Stimulated activated naive CD8-positive, alpha-beta T cell treated with anti-CD3 and anti-CD28 coated beads, Interleukin-15, Interleukin-2, amounts not matched to agents 100 ng/mL and 50 ng/mL, for 24 hours (primary cell): Measurements from ENCODE around the gene DIP2A.
A peak's percentile ranks its signal among the peaks of the same experiment; 100 is the strongest.

ENCODE experiments used
- H3K27ac Mint-ChIP-seq: one replicate; pipeline ENCODE4 v1.8.0; 2021; ENCODE audit warnings: mild to moderate bottlenecking, mixed read lengths
- H3K27me3 Mint-ChIP-seq: one replicate; pipeline ENCODE4 v1.8.0; 2021; ENCODE audit warnings: mixed read lengths
- H3K36me3 Mint-ChIP-seq: one replicate; pipeline ENCODE4 v1.8.0; 2021; ENCODE audit warnings: low read depth, mixed read lengths
- H3K4me1 Mint-ChIP-seq: one replicate; pipeline ENCODE4 v1.8.0; 2021; ENCODE audit warnings: low read depth, mixed read lengths
- H3K4me3 Mint-ChIP-seq: one replicate; pipeline ENCODE4 v1.8.0; 2021; ENCODE audit warnings: mild to moderate bottlenecking, mixed read lengths
- H3K9me3 Mint-ChIP-seq: one replicate; pipeline ENCODE4 v1.8.0; 2021; ENCODE audit warnings: mixed read lengths

The DIP2A gene, protein sequence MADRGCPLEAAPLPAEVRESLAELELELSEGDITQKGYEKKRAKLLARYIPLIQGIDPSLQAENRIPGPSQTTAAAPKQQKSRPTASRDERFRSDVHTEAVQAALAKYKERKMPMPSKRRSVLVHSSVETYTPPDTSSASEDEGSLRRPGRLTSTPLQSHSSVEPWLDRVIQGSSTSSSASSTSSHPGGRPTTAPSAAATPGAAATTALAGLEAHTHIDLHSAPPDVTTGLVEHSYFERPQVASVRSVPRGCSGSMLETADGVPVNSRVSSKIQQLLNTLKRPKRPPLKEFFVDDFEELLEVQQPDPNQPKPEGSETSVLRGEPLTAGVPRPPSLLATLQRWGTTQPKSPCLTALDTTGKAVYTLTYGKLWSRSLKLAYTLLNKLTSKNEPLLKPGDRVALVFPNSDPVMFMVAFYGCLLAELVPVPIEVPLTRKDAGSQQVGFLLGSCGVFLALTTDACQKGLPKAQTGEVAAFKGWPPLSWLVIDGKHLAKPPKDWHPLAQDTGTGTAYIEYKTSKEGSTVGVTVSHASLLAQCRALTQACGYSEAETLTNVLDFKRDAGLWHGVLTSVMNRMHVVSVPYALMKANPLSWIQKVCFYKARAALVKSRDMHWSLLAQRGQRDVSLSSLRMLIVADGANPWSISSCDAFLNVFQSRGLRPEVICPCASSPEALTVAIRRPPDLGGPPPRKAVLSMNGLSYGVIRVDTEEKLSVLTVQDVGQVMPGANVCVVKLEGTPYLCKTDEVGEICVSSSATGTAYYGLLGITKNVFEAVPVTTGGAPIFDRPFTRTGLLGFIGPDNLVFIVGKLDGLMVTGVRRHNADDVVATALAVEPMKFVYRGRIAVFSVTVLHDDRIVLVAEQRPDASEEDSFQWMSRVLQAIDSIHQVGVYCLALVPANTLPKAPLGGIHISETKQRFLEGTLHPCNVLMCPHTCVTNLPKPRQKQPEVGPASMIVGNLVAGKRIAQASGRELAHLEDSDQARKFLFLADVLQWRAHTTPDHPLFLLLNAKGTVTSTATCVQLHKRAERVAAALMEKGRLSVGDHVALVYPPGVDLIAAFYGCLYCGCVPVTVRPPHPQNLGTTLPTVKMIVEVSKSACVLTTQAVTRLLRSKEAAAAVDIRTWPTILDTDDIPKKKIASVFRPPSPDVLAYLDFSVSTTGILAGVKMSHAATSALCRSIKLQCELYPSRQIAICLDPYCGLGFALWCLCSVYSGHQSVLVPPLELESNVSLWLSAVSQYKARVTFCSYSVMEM (N-terminal part only)

DNA sequence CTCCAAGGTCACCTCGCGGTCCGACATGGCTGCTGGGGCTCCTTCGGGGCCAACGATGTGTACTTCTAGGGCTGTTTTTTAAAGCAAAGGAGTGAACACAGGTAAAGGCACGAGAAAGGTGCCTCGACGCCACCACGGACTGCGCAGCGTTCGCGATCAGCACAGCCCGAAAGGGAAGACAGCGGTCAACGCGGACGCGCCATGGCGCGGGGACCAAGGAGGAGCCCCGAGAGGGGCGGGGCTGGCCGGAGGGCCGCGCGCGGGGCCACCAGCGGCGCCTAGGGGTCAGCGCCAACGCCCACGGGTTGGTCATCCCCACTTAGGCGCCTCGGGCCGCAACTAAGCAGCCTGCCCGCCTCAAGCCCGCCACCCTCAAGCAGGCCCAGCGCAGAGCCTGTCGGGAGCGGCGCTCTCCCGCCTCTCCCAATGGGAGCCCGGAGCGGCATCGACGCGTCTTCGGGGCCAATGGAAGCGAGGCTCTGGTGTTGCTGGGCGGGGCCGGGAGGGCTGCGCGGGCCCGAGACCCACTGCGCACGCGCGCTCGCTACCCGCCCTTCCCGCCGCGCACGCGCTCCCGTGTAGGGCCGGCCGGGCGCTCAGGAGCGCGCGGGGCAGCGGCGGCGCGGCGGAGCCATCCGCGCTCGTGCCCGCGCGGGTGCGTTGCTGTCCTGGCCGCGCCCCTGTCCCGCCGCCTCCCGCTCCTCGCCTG lies at the start of gene DIP2A:
Gene DIP2A, plus strand, starts transcription at position 577 of the 709 bp plus-strand sequence. CDS start 241 bp downstream, outside the sequence.
- Mint-ChIP-seq H3K9me3 (no peaks in the 10 kb centered on the region), H3K27me3 (no peaks in the 10 kb centered on the region), H3K27ac (peak within 1 kb of the TSS; percentile 94)

DNA sequence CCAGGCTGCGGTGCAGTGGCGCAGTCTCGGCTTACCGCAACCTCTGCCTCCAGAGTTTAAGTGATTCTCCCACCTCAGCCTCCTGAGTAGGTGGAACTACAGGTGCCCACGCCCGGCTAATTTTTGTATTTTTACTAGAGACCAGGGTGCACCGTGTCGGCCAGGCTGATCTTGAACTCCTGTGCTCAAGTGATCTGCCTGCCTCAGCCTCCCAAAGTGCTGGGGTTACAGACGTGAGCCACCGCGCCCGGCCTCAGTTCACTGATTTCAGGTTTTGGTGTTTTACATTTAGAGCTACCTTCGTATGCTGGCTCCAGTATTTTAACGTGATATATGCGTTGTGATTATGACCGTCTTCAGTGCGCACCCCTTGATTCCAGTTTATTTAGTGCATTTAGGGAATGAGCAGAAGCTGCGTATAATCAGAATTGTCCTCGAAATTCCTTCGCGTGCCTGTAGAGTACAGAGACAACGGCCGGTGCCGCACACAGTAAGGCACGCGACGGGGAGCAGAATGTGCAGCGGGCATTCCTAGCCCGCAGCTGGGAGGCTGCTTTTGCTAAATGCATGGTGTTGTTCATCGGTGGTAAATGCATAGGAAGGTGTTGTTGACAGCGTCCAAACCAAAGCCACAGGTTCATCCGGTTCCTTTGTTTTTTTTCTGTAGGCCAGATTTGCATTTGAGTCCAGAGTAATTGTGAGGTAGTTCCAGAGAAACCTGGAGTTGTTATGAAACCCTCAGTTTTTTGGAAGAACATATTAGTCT lies 48.9 kb upstream of the DIP2A start:
- Mint-ChIP-seq H3K4me1 (no peaks in the 10 kb centered on the region), H3K4me3 (no peak overlapping the region), H3K27me3 (no peaks in the 10 kb centered on the region), H3K36me3 (peaks cover 16% of the 10 kb centered on the region), H3K27ac (no peak overlapping the region), H3K9me3 (no peaks in the 10 kb centered on the region)

More for the DNA sequence above, at the start of gene DIP2A:
- peak within 1 kb of the TSS; percentile 98 for H3K4me3 Mint-ChIP-seq
- H3K4me1 Mint-ChIP-seq: peaks cover 48% of the 10 kb centered on the region
- H3K36me3 Mint-ChIP-seq: peaks cover 42% of the 10 kb centered on the region

DNA sequence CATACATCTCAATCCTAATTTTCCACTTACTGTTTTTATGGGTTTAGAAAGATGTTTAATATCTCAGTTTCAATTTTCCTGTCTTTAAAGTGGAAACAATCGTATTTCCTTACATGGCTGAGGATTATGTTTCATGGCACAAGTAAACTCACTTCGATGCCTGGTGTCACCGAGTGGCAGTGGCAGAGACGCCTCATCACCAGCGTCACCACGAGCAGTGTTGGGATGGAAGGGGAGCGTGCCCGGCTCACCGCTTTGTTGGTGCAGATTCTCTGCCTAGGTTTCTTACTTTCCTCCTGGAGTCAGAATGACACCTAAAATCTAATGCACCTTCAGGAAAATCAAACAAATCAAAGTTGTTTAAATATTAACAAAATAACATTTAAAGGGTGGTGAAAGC lies 48.2 kb upstream of the DIP2A start:
- Mint-ChIP-seq H3K9me3 (no peaks in the 10 kb centered on the region), H3K36me3 (peaks cover 16% of the 10 kb centered on the region), H3K4me1 (no peaks in the 10 kb centered on the region), H3K27ac (no peak overlapping the region), H3K27me3 (no peaks in the 10 kb centered on the region), H3K4me3 (no peak overlapping the region)

DNA sequence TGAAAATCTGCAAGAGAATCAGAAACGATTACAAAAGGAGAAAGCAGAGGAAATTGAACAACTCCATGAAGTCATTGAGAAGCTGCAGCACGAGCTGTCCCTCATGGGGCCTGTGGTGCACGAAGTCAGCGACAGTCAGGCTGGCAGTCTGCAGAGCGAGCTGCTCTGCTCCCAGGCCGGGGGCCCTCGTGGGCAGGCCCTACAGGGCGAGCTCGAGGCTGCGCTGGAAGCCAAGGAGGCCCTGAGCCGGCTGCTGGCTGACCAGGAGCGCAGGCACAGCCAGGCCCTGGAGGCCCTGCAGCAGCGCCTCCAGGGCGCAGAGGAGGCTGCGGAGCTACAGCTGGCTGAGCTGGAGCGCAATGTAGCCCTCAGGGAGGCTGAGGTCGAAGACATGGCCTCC lies 47.5 kb upstream of the DIP2A start:
- H3K9me3 Mint-ChIP-seq: no peaks in the 10 kb centered on the region
- no peaks in the 10 kb centered on the region for H3K4me1 Mint-ChIP-seq
- no peak overlapping the region for H3K4me3 Mint-ChIP-seq
- H3K36me3 Mint-ChIP-seq: peaks cover 23% of the 10 kb centered on the region
- H3K27me3 Mint-ChIP-seq: no peaks in the 10 kb centered on the region
- no peak overlapping the region for H3K27ac Mint-ChIP-seq

DNA sequence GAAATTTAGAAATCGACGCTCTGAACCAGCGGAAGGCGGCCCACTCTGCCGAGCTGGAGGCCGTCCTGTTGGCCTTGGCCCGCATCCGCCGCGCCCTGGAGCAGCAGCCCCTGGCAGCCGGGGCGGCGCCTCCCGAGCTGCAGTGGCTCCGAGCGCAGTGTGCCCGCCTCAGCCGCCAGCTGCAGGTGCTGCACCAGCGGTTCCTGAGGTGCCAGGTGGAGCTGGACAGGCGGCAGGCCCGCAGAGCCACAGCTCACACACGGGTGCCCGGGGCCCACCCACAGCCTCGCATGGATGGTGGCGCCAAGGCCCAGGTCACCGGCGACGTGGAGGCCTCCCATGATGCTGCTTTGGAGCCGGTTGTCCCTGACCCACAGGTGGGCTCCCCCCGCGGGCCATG lies 47.0 kb upstream of the DIP2A start:
- no peak overlapping the region for H3K4me3 Mint-ChIP-seq
- H3K27me3 Mint-ChIP-seq: no peaks in the 10 kb centered on the region
- peaks cover 23% of the 10 kb centered on the region for H3K36me3 Mint-ChIP-seq
- no peaks in the 10 kb centered on the region for H3K9me3 Mint-ChIP-seq
- H3K4me1 Mint-ChIP-seq: no peaks in the 10 kb centered on the region
- H3K27ac Mint-ChIP-seq: no peak overlapping the region

DNA sequence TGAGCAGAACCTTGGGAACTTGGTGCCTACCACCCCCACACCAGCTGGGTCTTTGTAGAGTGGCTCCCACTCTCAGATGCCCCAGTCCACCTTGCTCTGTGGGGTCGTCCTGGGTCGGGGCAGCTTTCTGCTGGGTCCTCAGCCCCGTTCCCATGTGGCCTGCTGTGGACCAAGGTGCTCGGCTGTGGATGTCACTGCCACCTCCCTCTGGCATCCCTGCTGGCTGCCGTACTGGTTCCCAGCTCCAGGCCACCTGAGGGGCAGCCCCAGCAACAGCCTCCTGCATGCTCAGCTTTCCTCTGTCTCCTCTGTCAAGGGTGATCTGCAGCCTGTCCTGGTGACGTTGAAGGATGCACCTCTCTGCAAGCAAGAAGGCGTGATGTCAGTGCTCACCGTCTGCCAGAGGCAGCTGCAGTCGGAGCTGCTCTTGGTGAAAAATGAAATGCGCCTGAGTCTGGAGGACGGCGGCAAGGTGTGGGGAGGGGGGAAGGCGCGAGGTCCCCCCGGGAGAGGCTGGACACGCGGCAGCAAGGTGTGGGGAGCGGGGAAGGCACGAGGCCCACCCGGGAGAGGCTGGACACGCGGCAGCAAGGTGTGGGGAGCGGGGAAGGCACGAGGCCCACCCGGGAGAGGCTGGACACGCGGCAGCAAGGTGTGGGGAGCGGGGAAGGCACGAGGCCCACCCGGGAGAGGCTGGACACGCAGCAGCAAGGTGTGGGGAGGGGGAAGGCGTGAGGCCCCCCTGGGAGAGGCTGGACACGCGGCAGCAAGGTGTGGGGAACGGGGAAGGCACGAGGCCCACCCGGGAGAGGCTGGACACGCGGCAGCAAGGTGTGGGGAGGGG lies 45.9 kb upstream of the DIP2A start:
- H3K27me3 Mint-ChIP-seq: no peaks in the 10 kb centered on the region
- peaks cover 16% of the 10 kb centered on the region for H3K36me3 Mint-ChIP-seq
- no peaks in the 10 kb centered on the region for H3K4me1 Mint-ChIP-seq
- H3K4me3 Mint-ChIP-seq: no peak overlapping the region
- no peaks in the 10 kb centered on the region for H3K9me3 Mint-ChIP-seq
- H3K27ac Mint-ChIP-seq: no peak overlapping the region

DNA sequence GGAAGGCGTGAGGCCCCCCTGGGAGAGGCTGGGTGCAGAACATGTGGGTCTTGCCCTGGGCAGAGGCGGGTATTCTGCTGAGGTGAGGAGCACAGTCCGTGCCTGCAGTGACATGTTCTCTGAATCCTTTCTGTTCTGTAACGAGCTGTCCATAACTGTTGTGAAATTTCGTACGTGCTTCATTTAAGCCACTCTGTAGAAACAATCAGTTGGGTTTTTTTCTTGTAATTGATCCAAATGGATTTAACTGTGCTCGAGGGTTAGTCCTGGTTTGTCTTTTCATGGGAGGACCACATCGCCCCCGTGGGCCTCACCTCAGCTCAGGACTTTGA lies 45.4 kb upstream of the DIP2A start:
- Mint-ChIP-seq H3K36me3 (peaks cover 16% of the 10 kb centered on the region), H3K27me3 (no peaks in the 10 kb centered on the region), H3K4me3 (no peak overlapping the region), H3K9me3 (no peaks in the 10 kb centered on the region), H3K4me1 (no peaks in the 10 kb centered on the region), H3K27ac (no peak overlapping the region)

DNA sequence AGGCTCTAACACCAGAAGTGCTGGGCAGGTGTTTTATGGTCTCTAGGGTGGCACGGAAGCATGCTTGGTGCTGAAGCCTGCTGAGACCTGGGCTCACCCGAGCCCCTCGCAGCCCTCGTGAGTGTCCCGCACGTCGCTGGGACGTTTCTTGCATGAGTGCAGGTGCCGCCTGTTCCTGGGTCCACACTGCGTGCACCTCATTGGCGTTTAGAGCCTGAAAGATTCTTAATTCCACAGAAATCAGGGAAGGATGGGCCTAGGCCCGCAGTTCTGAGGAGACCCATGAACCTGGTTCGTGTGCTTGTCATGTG lies 43.8 kb upstream of the DIP2A start:
- no peaks in the 10 kb centered on the region for H3K27me3 Mint-ChIP-seq
- no peaks in the 10 kb centered on the region for H3K4me1 Mint-ChIP-seq
- no peak overlapping the region for H3K27ac Mint-ChIP-seq
- no peak overlapping the region for H3K4me3 Mint-ChIP-seq
- no peaks in the 10 kb centered on the region for H3K9me3 Mint-ChIP-seq
- H3K36me3 Mint-ChIP-seq: peaks cover 28% of the 10 kb centered on the region

DNA sequence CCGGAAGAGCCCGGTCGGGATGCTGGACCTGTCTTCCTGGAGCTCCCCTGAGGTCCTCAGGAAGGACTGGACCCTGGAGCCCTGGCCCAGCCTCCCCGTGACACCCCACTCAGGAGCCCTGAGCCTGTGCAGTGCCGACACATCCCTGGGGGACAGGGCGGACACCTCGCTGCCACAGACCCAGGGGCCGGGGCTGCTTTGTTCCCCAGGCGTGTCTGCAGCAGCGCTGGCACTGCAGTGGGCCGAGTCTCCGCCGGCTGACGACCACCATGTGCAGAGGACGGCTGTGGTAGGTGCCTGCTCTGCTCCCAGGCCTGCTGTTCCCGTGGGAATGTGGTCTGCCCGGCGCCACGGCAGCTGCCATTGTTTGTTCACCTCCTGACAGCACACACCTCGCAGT lies 42.1 kb upstream of the DIP2A start:
- Mint-ChIP-seq H3K36me3 (peaks cover 30% of the 10 kb centered on the region), H3K4me1 (no peaks in the 10 kb centered on the region), H3K9me3 (no peaks in the 10 kb centered on the region), H3K27me3 (no peaks in the 10 kb centered on the region), H3K4me3 (no peak overlapping the region), H3K27ac (no peak overlapping the region)

DNA sequence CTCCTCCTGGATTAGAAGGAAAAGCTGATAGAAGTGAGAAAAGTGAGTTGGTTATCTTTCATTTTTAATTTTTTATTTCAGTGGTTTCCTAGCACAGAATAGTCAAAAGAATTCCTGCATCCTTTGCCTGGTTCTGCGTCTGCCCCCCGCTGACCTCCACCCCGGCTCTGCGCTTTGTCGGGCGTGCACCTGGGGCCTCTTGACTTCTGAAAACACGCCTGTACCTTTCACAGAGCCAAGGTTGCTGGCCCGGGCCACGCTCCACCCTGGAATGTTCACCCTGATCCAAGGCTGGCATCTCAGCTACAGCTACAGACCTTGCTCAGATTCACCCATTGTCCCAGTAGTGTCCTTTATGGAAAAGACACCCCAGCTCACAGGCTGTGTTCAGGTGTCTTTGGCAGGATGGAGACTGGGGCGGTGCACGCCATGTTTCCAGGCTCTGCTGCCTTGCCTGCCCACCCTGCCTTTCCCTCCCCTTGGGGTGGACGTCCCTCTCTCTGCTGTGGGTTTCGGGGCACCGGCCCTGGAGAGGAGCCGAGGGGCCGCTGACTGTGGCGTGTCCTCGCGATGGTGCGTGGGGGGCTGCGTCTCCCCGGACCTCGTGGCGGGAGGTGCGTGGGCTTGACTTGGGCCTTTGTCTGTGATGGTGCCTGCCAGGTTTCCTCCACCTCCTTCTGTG lies 40.3 kb upstream of the DIP2A start:
- Mint-ChIP-seq H3K36me3 (peaks cover 30% of the 10 kb centered on the region), H3K4me3 (no peak overlapping the region), H3K4me1 (peaks cover 7% of the 10 kb centered on the region), H3K27ac (no peak overlapping the region), H3K27me3 (no peaks in the 10 kb centered on the region), H3K9me3 (no peaks in the 10 kb centered on the region)

DNA sequence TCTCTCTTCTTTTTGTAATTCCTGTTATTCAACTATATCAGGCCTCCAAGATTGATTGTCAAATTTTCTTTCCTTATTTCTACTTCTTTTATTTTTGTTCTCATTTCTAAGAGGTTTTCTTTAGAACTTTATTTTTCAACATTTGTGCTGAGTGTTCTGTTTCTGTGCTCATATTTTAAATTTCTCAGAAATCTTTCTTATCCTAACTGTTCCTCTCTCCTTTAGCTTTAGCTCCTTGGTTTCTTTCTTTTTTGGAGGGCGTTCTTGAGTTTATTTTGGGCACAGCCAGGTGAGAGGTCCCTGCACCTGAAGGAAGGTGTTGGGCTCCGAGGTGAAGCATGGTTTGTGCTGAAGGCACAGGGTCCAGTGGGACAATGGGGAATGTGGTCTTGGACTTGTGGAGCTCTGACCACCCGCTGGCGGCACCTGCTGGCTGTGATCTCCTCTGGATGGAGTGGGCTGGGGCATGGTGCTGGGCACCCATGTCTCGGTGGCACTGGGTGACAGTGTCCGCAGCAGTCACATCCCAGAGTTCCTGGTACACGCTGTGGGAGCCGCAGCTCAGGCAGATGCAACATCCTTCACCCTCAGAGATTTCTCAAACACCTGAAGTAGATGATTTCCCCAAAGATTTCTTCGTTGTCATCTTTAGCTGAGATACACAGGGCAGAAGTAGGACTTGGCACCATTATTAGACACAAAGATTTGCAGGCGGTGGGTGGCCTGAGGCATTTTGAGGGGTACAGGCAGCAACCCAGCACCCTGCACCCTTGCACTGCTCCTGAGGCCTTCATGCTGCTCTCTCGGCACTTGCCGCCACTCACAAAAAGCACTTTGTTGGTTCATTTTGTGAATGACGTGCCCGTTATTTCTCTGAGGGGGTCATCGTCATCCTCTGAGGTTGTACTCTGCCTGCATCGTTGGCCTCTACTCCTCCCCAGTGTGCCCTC lies 38.2 kb upstream of the DIP2A start:
- peaks cover 34% of the 10 kb centered on the region for H3K36me3 Mint-ChIP-seq
- H3K27me3 Mint-ChIP-seq: no peaks in the 10 kb centered on the region
- H3K4me3 Mint-ChIP-seq: no peak overlapping the region
- H3K9me3 Mint-ChIP-seq: no peaks in the 10 kb centered on the region
- no peak overlapping the region for H3K27ac Mint-ChIP-seq
- H3K4me1 Mint-ChIP-seq: peaks cover 24% of the 10 kb centered on the region

DNA sequence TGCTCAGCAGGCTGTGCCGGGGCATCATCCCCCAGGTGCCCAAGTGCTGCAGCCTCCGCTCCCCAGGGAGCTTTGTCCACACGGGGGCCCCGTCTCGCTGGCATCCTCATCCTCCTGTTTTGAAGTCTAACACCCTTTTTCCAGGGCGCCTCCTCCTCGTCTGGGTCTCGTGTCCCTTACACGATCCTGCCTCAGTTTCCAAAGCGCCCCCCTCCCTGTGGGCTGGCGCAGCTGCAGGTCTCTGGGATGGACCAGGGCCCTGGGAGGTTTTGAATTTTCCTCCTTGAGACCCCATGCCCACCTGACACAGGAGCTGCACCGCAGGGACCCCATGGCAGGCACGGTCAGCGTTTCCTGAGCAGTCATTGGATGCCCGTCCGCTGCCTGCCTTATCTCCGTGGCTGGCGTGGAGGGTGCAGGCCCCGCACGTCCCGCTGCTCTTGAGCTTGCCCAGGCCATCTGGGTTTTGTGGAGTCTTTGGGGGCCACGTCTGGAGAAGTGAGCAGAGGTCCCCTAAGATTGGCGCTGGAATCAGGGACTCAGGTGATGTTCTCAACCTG lies 37.4 kb upstream of the DIP2A start:
- no peaks in the 10 kb centered on the region for H3K27me3 Mint-ChIP-seq
- H3K36me3 Mint-ChIP-seq: peaks cover 26% of the 10 kb centered on the region
- no peak overlapping the region for H3K27ac Mint-ChIP-seq
- H3K4me3 Mint-ChIP-seq: no peak overlapping the region
- H3K4me1 Mint-ChIP-seq: peaks cover 27% of the 10 kb centered on the region
- no peaks in the 10 kb centered on the region for H3K9me3 Mint-ChIP-seq
